ENCODE measurements around the gene ITPR3.

DNA sequence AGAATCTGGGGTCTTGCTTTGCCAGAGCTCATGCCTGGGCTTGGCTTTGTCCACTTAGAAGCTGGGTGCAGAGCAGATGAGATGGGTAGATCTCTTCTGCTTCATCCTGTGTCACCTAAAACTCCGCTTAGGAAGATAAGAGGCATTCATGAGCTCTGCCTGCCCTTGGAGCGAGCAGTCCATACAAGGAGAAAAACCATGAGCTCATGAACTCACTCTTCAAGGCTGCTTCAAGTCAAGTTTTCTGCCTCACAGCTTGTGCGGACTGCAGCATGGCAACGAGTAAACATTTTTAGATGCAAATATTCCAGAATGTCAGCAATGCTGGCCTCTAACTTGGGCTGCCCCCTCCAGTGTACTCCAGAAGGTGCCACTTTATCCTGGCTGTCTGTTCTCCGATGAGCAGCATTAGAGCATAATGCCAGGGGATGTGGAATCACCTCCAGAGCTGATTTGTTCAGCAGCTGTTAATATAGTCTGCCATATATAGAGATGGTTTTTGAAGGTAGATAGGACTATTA, 101.0 kb downstream of the ITPR3 start:
- TF ChIP-seq, protein P1, sequence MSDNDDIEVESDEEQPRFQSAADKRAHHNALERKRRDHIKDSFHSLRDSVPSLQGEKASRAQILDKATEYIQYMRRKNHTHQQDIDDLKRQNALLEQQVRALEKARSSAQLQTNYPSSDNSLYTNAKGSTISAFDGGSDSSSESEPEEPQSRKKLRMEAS (IDR thresholded peaks at IDR 0.05) = no peak
- TF ChIP-seq RAD21 (IDR thresholded peaks at IDR 0.05) (no peak), EGR1 (IDR thresholded peaks at IDR 0.05; ENCODE audit: low read depth in 2 of 2) (no peak), TAF1 (conservative IDR thresholded peaks at IDR 0.05) (no peak), SP1 (IDR thresholded peaks at IDR 0.05) (no peak), YY1 (IDR thresholded peaks at IDR 0.05) (no peak), NR2F2 (IDR thresholded peaks at IDR 0.05) (no peak), FOXA2 (IDR thresholded peaks at IDR 0.05) (no peak), RXRA (IDR thresholded peaks at IDR 0.05) (no peak), GABPA (IDR thresholded peaks at IDR 0.05 in 1 of 2, conservative IDR thresholded peaks at IDR 0.05 in 1 of 2) (no peak)
- TF ChIP-seq, protein P2, sequence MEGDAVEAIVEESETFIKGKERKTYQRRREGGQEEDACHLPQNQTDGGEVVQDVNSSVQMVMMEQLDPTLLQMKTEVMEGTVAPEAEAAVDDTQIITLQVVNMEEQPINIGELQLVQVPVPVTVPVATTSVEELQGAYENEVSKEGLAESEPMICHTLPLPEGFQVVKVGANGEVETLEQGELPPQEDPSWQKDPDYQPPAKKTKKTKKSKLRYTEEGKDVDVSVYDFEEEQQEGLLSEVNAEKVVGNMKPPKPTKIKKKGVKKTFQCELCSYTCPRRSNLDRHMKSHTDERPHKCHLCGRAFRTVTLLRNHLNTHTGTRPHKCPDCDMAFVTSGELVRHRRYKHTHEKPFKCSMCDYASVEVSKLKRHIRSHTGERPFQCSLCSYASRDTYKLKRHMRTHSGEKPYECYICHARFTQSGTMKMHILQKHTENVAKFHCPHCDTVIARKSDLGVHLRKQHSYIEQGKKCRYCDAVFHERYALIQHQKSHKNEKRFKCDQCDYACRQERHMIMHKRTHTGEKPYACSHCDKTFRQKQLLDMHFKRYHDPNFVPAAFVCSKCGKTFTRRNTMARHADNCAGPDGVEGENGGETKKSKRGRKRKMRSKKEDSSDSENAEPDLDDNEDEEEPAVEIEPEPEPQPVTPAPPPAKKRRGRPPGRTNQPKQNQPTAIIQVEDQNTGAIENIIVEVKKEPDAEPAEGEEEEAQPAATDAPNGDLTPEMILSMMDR (IDR thresholded peaks at IDR 0.05; ENCODE audit: low read depth, low read length, missing input control) = no peak
